Measurements from ENCODE around the gene ORC3. TPM values are rescaled to one million over a fixed set of nuclear protein-coding genes. Genes with fewer than 3 reads are reported as not detected.

The ORC3 gene
- total and polyA plus RNA-seq, 2 of the 4 experiments (the other 2 are of a cell fraction) = 22.3 to 30.6 TPM

DNA sequence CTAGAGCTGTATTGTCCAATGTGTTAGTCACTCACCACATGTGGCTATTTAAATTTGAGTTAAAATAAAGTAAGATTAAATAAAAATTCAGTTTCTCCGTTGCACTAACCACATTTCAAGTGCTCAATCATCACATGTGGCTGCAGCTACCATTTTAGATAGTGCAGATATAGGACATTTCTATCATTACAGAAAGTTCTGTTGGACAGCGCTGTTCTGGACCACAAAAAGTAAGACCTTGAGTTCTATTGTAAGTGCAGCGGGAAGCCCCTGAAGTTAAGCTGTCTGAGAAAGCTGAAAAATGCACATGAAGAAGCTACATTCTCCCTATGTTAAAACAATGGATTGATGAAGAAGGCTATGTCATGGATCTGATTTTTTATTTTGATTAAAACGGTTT is 1.1 kb downstream of the ORC3 start (continued):
- TF ChIP-seq CHD1 (IDR thresholded peaks at IDR 0.05; ENCODE audit: low read depth, low read length) (no peak), MXI1 (IDR thresholded peaks at IDR 0.05; ENCODE audit: borderline replicate concordance, low read depth, low read length) (no peak), RAD21 (IDR thresholded peaks at IDR 0.05; ENCODE audit: low read length) (no peak), RCOR1 (IDR thresholded peaks at IDR 0.05; ENCODE audit: insufficient replicate concordance, low read length) (no peak)

GRCh38 chr6:87600576-87600975 is 10.6 kb downstream of the ORC3 start:
- POLR2A ChIA-PET (ENCODE audit: unreplicated experiment) = no interaction called here

More at GRCh38 chr6:87600576-87600975, 10.6 kb downstream of the ORC3 start:
- Histone ChIP-seq H3K23ac (ENCODE audit: low read depth, low read length) (no peak overlapping the region), H2BK20ac (ENCODE audit: low read depth, low read length) (no peak overlapping the region), H3K4me3 (ENCODE audit: insufficient read depth, low read depth, low read length) (no peak overlapping the region), H3K27me3 (ENCODE audit: control insufficient read depth, insufficient read depth, low read length) (no peaks in the 10 kb centered on the region), H3K4me2 (ENCODE audit: low read depth, low read length) (no peak overlapping the region), H3K27ac (ENCODE audit: insufficient read depth, low read length) (no peak overlapping the region), H2BK5ac (ENCODE audit: low read depth, low read length, poor library complexity, severe bottlenecking) (no peak overlapping the region), H3K9me1 (ENCODE audit: insufficient read depth, low read length) (peaks cover 2% of the 10 kb centered on the region; the same call in 1 of the 2 replicates), H2AK9ac (replicated peaks; ENCODE audit: low read depth, low read length, poor library complexity) (no peak overlapping the region), H2BK120ac (ENCODE audit: low read depth, low read length) (no peak overlapping the region), H4K20me1 (ENCODE audit: insufficient read depth, low read length) (no peaks in the 10 kb centered on the region), H3K9me3 (ENCODE audit: control insufficient read depth, insufficient read depth, low read length) (no peaks in the 10 kb centered on the region), H3K18ac (ENCODE audit: low read depth, low read length) (no peak overlapping the region), H3K4ac (ENCODE audit: low read depth, low read length) (no peak overlapping the region), H2AK5ac (ENCODE audit: low read depth, low read length) (no peak overlapping the region), H4K5ac (ENCODE audit: low read depth, low read length) (no peak overlapping the region), H3K9ac (ENCODE audit: low read depth, low read length) (no peak overlapping the region), H3K36me3 (ENCODE audit: control insufficient read depth, insufficient read depth, low read length) (peaks cover 1% of the 10 kb centered on the region; the same call in 1 of the 2 replicates), H2AFZ (replicated peaks; ENCODE audit: low read length, poor library complexity) (no peak overlapping the region), H3K4me1 (ENCODE audit: control insufficient read depth, insufficient read depth, low read length) (no peaks in the 10 kb centered on the region), H4K8ac (ENCODE audit: low read depth in 2 of 2, low read length in 2 of 2) (no peak overlapping the region), H3K14ac (replicated peaks; ENCODE audit: low read depth, low read length) (no peak overlapping the region), H4K91ac (ENCODE audit: insufficient read depth, low read depth, low read length) (no peak overlapping the region), H3K56ac (ENCODE audit: extremely low read depth, insufficient read depth, low read length) (no peak overlapping the region), H3K79me1 (ENCODE audit: low read depth in 1 of 2, low read length in 2 of 2) (no peaks in the 10 kb centered on the region; a peak in 1 of 4 replicates), H2BK15ac (ENCODE audit: low read depth, low read length) (no peak overlapping the region)
- CTCF ChIA-PET = no interaction called here
- no TSS peak for BruUV-seq (replicated peaks)
- no CpG with 5 or more reads among the region's 1 CpG for WGBS, 2 experiments (ENCODE audit: extremely low coverage in 2 of 2, insufficient read length in 1 of 2)
- in situ Hi-C loops (cut with MboI; ENCODE audit: low sequenced_read_pairs) (no loop called here), intact Hi-C loops (cut with micrococcal nuclease) (no loop called here), dilution Hi-C loops (cut with HindIII; ENCODE audit: low sequenced_read_pairs, unreplicated experiment) (no loop called here)
- ATAC-seq (ENCODE audit: low read depth) = no peak
- no peak for TF ChIP-seq NFE2L2 (IDR thresholded peaks at IDR 0.05; ENCODE audit: low read depth, low read length)
- TF ChIP-seq RFX5 (IDR thresholded peaks at IDR 0.05; ENCODE audit: low read depth, low read length) = no peak
- TF ChIP-seq CEBPB (IDR thresholded peaks at IDR 0.05; ENCODE audit: low read depth, low read length) = no peak
- no peak for TF ChIP-seq BHLHE40 (IDR thresholded peaks at IDR 0.05; ENCODE audit: low read depth, low read length)
- no peak for TF ChIP-seq SMC3 (IDR thresholded peaks at IDR 0.05; ENCODE audit: low read depth, low read length)
- no peak for TF ChIP-seq CHD1 (IDR thresholded peaks at IDR 0.05; ENCODE audit: low read depth, low read length)
- TF ChIP-seq USF2 (IDR thresholded peaks at IDR 0.05; ENCODE audit: low read depth, low read length) = no peak
- TF ChIP-seq MXI1 (IDR thresholded peaks at IDR 0.05; ENCODE audit: borderline replicate concordance, low read depth, low read length) = no peak
- no peak for TF ChIP-seq MAZ (IDR thresholded peaks at IDR 0.05; ENCODE audit: borderline replicate concordance, low read depth, low read length)
- TF ChIP-seq, protein P1, sequence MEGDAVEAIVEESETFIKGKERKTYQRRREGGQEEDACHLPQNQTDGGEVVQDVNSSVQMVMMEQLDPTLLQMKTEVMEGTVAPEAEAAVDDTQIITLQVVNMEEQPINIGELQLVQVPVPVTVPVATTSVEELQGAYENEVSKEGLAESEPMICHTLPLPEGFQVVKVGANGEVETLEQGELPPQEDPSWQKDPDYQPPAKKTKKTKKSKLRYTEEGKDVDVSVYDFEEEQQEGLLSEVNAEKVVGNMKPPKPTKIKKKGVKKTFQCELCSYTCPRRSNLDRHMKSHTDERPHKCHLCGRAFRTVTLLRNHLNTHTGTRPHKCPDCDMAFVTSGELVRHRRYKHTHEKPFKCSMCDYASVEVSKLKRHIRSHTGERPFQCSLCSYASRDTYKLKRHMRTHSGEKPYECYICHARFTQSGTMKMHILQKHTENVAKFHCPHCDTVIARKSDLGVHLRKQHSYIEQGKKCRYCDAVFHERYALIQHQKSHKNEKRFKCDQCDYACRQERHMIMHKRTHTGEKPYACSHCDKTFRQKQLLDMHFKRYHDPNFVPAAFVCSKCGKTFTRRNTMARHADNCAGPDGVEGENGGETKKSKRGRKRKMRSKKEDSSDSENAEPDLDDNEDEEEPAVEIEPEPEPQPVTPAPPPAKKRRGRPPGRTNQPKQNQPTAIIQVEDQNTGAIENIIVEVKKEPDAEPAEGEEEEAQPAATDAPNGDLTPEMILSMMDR (conservative IDR thresholded peaks at IDR 0.05; ENCODE audit: low read depth, low read length) = no peak
- no peak for TF ChIP-seq RCOR1 (IDR thresholded peaks at IDR 0.05; ENCODE audit: insufficient replicate concordance, low read length)
- no peak for TF ChIP-seq FOS (IDR thresholded peaks at IDR 0.05; ENCODE audit: low read depth, low read length)
- TF ChIP-seq POLR2A (IDR thresholded peaks at IDR 0.05; ENCODE audit: low read depth, low read length) = no peak
- DNase-seq = no peak

Data from IMR-90 (cell line).